OCI-LY3 (cell line): ENCODE measurements around the gene AGBL3.
A peak's percentile ranks its signal among the peaks of the same experiment; 100 is the strongest.

Experiments used
- H2AFZ ChIP-seq: fragments of 200-600, 300-600 bp; shearing (Covaris generic); 2 replicates; pipeline ENCODE4 v1.6.0; 2014; ENCODE audit warnings: antibody characterized with exemption, low read depth, low read length
- H3K27ac ChIP-seq: fragments of 200-600, 300-600 bp; sonication (generic); 2 replicates; pipeline ENCODE4 v1.5.1; 2014; ENCODE audit warnings: mild to moderate bottlenecking, low read length, moderate library complexity, mixed read lengths
- H3K27me3 ChIP-seq: fragments of 200-600, 300-600 bp; sonication (generic); 2 replicates; pipeline ENCODE4 v1.6.1; 2014; ENCODE audit warnings: low read depth, low read length, mixed read lengths
- H3K36me3 ChIP-seq: fragments of 200-600, 300-600 bp; sonication (generic); replicated peaks from 2 replicates; pipeline ENCODE3; 2014; ENCODE audit warnings: low read depth, low read length, mixed read lengths
- H3K4me1 ChIP-seq: fragments of 300-600, 200-600 bp; sonication (generic); 2 replicates; pipeline ENCODE4 v1.6.1; 2014; ENCODE audit warnings: low read length, mixed read lengths
- H3K4me2 ChIP-seq: fragments of 200-600, 300-600 bp; sonication (generic); 2 replicates; pipeline ENCODE4 v1.6.1; 2014; ENCODE audit warnings: low read length, mixed read lengths
- H3K4me3 ChIP-seq: fragments of 300-600, 200-600 bp; sonication (generic); 2 replicates; pipeline ENCODE4 v1.5.1; 2014; ENCODE audit warnings: antibody characterized with exemption, mild to moderate bottlenecking, low read length, moderate library complexity
- H3K79me2 ChIP-seq: fragments of 300-600, 200-600 bp; shearing (Covaris generic); 2 replicates; pipeline ENCODE4 v1.6.1; 2014; ENCODE audit warnings: mild to moderate bottlenecking, low read length, mixed read lengths
- H3K9ac ChIP-seq: fragments of 300-600, 200-600 bp; shearing (Covaris generic); 2 replicates; pipeline ENCODE4 v1.6.0; 2014; ENCODE audit warnings: mild to moderate bottlenecking, low read length, moderate library complexity
- H3K9me3 ChIP-seq: fragments of 200-600, 300-600 bp; shearing (Covaris generic); 2 replicates; pipeline ENCODE4 v1.6.1; 2014; ENCODE audit warnings: low read length, mixed read lengths; ENCODE audit not compliant: insufficient read depth
- H4K20me1 ChIP-seq: fragments of 200-600, 300-600 bp; sonication (generic); 2 replicates; pipeline ENCODE4 v1.6.1; 2016; ENCODE audit warnings: low read length, mixed read lengths; ENCODE audit not compliant: insufficient read depth
- CTCF ChIP-seq: fragments of 200-600, 300-600 bp; sonication (generic); IDR thresholded peaks from 2 replicates; pipeline ENCODE4 v1.5.1; 2014; ENCODE audit warnings: antibody characterized with exemption, low read length, low read depth
- EZH2phosphoT487 ChIP-seq: fragments of 200-600 bp; shearing (Covaris generic); IDR thresholded peaks from 2 replicates; pipeline ENCODE4 v1.6.1; 2018; ENCODE audit warnings: antibody characterized with exemption, mixed run types, low read depth

Gene AGBL3

GRCh38 chr7:134943785-134944400 is 42.4 kb upstream of the AGBL3 start:
- Histone ChIP-seq H3K36me3 (no peaks in the 10 kb centered on the region), H3K9ac (no peak overlapping the region), H3K79me2 (no peaks in the 10 kb centered on the region), H4K20me1 (no peaks in the 10 kb centered on the region), H3K4me3 (no peak overlapping the region), H3K4me1 (peaks cover 6% of the 10 kb centered on the region), H2AFZ (no peak overlapping the region), H3K27me3 (peaks cover 42% of the 10 kb centered on the region), H3K4me2 (peak overlapping the region; percentile 27), H3K27ac (no peak overlapping the region), H3K9me3 (no peaks in the 10 kb centered on the region)
- TF ChIP-seq CTCF: peak; percentile 77
- TF ChIP-seq EZH2phosphoT487: no peak

DNA sequence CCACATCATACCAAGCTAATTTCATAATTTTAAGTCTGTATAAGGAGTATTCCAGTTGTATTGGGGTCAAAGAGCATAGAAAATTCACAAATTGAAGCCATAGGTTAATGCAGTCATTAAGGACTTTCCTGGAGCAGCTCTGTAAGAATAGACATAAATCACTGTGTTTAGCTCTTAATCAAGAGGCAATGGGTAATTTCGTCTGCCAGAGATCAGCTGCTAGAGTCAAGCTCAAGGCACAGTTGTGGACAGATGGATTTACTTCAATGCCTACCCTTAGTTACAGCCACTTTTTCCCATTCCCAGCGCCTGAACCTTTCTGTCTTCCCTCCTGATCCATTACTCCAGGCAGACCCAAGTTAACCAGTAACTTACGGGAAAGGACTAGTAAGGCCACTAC is 40.6 kb upstream of the AGBL3 start:
- Histone ChIP-seq H3K4me1 (peaks cover 6% of the 10 kb centered on the region), H3K27ac (no peak overlapping the region), H3K79me2 (no peaks in the 10 kb centered on the region), H4K20me1 (no peaks in the 10 kb centered on the region), H3K4me3 (no peak overlapping the region), H3K9ac (no peak overlapping the region), H3K36me3 (no peaks in the 10 kb centered on the region), H3K9me3 (no peaks in the 10 kb centered on the region), H3K27me3 (peaks cover 39% of the 10 kb centered on the region), H2AFZ (no peak overlapping the region), H3K4me2 (no peak overlapping the region)
- TF ChIP-seq EZH2phosphoT487 (no peak), CTCF (no peak)

GRCh38 chr7:134946260-134946659 is 40.0 kb upstream of the AGBL3 start:
- H3K36me3 ChIP-seq: no peaks in the 10 kb centered on the region
- TF ChIP-seq EZH2phosphoT487 (no peak), CTCF (no peak)
- no peaks in the 10 kb centered on the region for H3K79me2 ChIP-seq

DNA sequence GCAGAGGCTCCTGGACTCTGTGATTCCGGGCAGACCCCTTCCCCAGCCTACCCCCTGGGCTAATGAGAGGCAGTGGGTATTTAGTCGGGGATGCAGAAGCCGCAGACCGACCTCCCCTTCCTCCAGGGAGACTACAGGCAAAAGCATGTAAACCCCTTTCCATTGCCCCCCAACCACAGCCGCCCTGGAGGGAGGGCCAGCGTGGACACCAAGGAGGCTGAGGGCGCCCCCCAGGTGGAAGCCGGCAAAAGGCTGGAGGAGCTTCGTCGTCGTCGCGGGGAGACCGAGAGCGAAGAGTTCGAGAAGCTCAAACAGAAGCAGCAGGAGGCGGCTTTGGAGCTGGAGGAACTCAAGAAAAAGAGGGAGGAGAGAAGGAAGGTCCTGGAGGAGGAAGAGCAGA is 39.0 kb upstream of the AGBL3 start:
- Histone ChIP-seq H3K9me3 (no peaks in the 10 kb centered on the region), H3K27ac (no peak overlapping the region), H3K4me2 (no peak overlapping the region), H3K4me1 (peaks cover 6% of the 10 kb centered on the region), H3K4me3 (no peak overlapping the region), H2AFZ (no peak overlapping the region), H4K20me1 (no peaks in the 10 kb centered on the region), H3K9ac (no peak overlapping the region), H3K36me3 (no peaks in the 10 kb centered on the region), H3K79me2 (no peaks in the 10 kb centered on the region), H3K27me3 (peaks cover 23% of the 10 kb centered on the region)
- no peak for TF ChIP-seq EZH2phosphoT487

More at GRCh38 chr7:134946260-134946659, 40.0 kb upstream of the AGBL3 start:
- Histone ChIP-seq H3K9me3 (no peaks in the 10 kb centered on the region), H4K20me1 (no peaks in the 10 kb centered on the region), H3K4me3 (no peak overlapping the region), H3K4me1 (peaks cover 6% of the 10 kb centered on the region), H3K9ac (no peak overlapping the region), H2AFZ (no peak overlapping the region), H3K27ac (no peak overlapping the region), H3K4me2 (no peak overlapping the region), H3K27me3 (peaks cover 34% of the 10 kb centered on the region)

GRCh38 chr7:134947831-134948230 is 38.5 kb upstream of the AGBL3 start:
- H3K9ac ChIP-seq: no peak overlapping the region
- no peaks in the 10 kb centered on the region for H3K79me2 ChIP-seq
- no peaks in the 10 kb centered on the region for H4K20me1 ChIP-seq
- H3K27me3 ChIP-seq: peaks cover 22% of the 10 kb centered on the region
- no peak overlapping the region for H3K4me3 ChIP-seq
- H3K4me1 ChIP-seq: peaks cover 5% of the 10 kb centered on the region
- no peaks in the 10 kb centered on the region for H3K36me3 ChIP-seq
- no peaks in the 10 kb centered on the region for H3K9me3 ChIP-seq
- TF ChIP-seq EZH2phosphoT487 (no peak), CTCF (no peak)
- no peak overlapping the region for H2AFZ ChIP-seq
- H3K27ac ChIP-seq: no peak overlapping the region
- H3K4me2 ChIP-seq: no peak overlapping the region
